HG03139 (cell line): ENCODE results near the gene JSRP1.

ENCODE experiments used
- ATAC-seq: cut with Tn5 transposase; IDR thresholded peaks from one replicate; pipeline ENCODE4 v1.9.1; 2021; ENCODE audit not compliant: unreplicated experiment

JSRP1 gene, protein sequence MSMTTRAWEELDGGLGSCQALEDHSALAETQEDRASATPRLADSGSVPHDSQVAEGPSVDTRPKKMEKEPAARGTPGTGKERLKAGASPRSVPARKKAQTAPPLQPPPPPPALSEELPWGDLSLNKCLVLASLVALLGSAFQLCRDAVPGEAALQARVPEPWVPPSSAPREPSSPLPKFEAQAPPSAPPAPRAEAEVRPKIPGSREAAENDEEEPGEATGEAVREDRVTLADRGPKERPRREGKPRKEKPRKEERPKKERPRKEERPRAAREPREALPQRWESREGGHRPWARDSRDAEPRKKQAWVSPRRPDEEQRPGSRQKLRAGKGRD

DNA sequence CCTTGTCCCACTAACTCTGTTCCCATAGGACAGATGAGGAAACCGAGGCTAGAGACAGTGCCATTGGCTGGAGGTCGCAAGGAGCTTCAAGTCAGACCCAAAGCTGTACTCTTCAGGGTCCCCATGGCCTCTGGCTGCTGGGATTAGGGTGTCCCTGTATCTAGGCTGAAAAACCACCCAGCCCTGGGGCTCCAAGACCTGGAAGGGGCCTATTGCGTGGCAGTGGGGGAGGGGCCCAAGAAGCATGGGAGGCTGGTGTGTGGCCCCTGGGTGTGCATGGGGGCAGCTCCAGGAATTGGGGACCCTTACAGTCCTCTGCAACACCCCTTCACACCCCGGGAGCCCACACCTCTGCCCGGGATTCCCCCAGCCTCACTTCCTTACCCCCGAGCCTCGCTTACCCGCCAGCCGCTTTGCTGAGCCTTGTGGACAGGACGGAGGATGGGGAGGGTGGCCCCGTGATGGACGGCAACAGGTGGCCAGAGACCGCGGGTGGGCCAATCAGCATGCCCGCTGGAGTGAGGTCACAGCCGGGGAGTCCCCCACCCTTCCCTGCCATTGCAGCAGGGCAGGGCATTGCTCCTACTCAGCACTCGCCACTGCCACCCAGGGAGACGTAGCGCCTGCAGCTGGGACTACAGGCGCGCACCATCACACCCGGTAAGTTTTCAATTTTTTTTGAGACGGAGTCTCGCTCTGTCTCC, at the start of gene JSRP1:
TSS of gene JSRP1 (minus strand) at position 436 of the 704 bp plus-strand sequence. CDS start 1,103 bp downstream, outside the sequence.
- no peak for ATAC-seq

DNA sequence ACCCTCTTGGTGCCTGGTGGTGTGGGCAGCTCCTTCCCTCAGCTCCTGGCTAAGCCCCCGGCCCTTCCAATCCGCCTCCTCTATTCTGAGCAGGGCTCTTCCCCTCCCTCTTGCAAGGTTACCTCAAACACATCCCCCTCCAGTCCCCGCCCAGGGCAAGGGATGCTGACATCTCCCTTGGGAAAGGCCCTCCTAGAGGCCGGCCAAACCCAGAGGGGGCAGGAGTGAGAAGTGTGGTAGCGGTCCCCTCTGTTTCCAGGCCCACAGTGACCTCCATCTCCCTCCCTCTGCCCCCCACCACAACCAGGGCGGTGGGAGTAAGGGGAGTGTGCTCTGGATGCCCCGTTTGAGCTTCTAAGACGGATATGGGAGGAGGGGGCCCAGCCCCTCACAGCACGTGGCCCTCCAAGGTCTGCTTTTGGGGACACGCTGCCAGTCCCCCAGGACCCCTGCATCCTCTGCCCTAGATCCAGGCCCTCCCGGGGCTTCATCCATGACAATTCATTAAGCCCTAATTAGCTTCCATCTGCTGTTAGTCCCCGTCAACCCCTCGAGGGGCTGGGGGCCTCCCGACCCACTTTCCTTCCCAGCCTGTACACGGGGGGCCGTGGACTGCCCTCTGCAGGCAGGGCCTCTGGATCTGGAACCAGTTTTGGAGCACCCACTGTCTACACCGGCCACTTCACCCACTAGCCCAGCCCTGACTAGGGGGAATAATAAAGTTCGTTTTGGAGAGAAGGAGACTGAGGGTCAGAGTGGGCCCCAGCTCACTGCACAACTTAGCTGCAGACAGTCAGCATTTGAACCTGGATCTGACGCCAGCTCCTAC, 49.4 kb upstream of the JSRP1 start:
- ATAC-seq, result no peak

DNA sequence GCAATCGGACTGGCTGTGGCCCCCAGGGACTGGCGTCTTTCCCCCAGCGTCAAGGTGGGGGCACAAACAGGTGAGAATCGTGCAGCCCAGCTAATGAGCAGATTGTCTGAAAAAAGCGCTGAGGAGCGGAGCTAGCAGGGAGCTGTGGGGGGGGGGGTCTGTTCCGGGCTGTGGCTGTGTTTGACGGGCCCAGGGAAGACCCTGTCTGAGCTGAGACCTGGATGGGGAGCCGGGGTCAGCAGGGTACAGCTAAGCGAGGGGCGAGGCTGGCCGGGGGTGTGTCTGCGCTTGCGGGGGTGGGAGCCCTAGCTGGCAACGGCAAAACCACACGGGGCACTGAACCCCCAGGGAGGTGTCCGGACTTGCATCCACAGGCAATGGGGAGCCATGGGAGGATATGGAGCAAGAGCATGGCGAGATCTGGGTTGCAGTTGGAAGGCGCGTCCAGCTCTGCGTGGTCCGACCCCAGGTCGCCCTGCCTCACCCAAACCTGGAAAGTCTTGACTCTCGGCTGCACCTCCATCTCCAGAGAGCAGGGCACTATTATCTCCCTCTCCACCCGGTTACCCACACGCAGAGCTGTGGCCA, 47.1 kb upstream of the JSRP1 start:
- ATAC-seq, result no peak

DNA sequence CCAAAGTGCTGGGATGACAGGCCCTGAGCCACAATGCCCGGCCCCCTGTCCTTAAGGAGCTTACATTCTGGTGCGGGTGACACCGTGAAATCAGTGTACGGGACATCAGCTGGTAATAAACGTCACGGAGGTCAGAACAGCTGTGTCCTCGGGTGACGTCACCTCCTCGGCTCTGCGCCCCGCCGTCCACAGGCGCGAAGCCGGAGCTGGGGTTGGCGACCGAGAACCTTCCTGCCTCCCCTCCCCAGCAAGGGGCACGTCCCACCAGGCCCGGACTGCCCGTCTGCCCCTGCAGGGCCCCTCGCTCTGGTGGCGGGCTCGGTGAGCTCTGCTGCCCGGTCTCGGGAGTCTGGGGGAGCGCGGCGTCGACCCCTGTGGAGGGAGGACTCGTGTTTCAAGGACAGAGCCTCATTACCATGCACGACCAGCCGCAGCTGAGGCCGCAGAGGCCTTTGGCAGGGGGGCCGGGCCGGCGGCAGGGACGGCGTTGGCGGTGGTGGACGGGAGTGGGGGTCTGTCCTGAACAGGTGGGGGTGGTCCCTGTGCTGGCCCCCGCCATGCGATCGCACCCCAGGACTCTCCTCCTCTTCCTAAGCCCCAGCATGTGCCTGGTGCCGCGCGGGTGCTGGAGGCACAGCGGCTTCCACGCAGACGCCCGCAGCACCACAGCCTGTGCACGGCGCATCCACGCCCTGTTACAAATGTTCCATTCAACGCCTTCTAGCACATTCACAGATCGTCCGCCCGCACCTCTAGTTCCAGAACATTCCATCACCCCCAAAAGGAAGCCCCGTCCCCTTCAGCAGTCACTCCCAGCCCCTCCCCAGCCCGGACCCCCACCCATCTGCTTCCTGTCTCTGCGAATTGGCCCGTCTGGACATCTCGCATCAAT, 46.3 kb upstream of the JSRP1 start:
- ATAC-seq, result no peak

DNA sequence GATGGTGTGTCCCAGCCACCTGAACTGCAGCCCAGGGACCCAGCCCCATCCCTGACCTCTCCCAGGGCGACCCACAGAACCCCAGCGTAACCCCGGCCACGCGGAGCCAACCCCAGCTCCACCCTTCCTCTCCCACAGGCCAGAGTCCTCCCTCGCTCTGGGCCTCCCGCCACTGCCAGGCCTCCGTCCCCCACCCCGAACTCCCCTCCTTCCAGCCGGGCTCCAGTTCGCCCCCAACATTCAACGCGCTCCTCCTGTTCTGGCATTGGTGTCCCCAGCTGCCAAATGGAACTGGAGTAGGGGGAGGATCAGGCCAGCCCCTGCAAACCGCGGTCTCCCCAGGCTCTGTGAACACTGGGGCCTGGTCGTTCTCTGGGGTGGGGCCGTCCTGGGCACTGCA, 44.3 kb upstream of the JSRP1 start:
- ATAC-seq, result no peak

DNA sequence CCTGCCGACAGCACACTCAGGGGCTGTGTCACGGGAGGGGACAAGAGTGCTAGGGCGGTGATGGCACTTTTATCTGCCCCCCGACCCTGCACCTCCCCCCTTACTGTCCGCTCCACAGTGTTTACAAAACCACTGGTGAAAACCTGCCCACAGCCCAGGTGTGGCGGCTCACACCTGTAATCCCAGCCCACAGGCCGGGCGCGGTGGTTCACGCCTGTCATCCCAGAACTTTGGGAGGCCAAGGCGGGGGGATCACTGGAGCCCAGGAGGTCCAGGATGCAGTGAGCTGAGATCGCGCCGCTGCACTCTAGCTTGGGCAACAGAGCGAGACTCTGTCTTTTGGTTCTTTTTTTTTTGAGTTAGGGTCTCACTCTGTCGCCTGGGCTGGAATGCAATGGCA, 39.9 kb upstream of the JSRP1 start:
- ATAC-seq, result no peak

DNA sequence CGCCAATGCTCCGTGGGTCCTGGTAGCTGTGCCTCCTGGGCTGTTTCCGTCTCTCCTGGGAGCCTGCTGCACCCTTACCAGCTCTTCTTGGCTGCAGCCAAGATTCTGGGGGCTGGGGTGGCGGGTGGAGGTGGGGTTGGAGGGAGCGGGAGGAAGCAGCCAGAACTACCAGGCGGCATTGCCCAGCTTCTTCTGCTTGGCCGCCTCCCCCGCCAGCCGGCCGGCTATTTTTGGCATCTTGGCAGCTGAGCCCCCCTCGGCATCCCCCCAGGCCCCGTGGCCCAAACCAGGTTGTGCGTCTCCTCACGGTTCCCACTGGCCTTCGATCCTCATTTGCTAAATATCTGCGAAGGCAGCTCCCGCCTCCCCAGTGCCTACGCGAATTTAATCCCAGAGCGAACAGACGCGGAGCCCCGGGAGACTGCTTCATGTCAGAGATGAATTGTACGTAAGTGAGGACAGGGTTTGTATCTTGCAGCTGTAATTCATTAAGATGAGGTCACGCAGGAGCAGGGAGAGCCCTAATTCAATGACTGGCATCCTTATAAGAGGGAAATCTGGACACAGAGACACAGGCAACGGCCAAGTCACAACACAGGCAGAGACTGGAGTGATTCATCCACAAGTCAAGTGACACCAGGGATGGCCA, 38.6 kb upstream of the JSRP1 start:
- no peak for ATAC-seq

DNA sequence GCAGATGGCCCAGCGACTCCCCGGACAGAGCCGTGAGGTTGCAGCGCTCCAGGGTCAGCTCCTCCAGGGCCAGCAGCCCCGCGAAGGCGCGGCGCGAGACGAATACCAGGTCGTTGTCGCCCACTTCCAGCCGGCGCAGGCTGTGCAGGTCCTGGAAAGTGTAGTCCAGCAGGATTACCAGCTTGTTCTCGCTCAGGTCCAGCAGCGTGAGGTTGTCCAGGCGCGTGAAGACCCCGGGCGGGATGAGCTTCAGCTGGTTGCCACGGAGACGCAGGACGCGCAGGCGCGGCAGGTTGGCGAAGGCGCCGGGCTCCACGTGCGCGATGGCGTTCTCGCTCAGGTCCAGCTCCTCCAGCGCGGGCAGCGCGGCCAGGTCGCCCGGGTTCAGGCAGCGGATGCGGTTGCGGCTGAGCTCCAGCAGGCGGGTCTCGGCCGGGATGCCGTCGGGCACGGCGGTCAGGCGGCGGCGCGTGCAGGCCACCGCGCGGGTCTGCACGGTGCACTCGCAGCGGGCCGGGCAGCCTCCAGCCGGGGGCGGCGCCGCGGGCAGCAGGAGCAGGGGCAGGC, 35.1 kb upstream of the JSRP1 start:
- ATAC-seq, result no peak

DNA sequence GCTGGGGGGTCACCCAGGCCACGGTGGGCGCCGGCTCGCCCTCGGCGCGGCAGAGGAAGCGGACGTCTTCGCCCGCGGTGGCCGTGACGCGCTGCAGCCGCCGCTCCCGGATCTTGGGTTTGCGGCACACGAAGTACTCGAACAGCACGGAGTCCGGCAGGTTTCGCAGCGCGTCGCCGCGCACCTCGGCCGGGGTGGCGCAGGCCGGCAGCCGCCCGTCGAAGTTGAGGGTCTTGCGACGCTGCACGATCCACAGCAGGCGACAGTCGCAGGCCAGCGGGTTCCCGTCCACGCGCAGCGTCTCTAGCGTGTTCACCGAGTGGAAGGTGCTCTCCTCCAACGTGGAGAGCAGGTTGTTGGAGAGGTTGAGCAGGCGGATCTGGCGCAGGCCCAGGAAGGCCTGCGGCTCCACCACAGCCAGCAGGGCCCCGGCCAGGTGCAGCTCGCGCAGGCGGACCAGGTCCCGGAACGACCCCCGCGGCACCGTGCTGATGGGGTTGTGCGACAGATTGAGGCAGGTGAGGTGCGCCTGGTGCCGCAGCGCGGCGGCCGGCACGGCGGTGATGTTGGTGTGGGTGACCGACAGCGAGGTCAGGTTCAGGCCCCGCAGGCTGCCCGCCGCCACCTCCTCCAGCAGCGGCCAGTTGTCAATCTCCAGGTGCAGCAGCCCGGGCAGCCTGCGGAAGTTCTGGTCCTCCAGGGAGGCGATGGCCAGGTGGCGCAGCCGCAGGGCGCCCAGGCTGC, 34.4 kb upstream of the JSRP1 start:
- ATAC-seq, result no peak

DNA sequence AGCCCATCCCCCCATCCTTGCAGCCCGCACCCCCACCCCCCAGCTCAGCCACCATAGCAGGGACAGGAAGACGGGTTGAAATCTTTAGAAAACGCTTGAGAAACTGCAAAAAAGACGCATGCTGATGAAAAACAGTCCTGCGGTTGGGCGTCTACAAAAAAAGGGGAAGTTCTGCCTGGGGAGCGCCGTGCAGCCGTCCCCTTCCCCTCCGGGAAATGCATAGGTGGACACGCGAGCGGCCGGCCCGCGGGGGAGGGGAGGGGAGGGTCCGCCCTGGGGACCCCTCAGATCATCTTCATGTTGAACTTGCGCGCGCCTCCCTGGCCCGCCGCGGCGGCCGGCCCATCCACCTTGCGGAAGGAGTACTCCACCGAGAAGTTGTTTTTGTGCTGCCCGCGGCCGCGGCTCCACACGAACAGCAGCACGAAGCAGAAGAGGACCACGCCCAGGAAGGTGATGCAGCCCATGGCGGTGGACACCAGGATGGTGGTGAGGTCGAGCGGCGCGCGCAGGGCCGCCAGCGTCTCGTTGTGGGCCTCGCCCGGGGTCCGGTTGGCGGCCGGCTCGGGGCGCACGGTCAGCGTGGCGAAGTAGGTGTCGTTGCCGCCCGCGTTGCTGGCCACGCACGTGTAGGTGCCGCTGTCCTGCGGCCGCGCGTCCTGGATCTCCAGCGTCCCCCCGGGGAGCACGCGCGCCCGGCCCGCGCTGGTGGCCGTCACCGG, 33.7 kb upstream of the JSRP1 start:
- ATAC-seq, result no peak

DNA sequence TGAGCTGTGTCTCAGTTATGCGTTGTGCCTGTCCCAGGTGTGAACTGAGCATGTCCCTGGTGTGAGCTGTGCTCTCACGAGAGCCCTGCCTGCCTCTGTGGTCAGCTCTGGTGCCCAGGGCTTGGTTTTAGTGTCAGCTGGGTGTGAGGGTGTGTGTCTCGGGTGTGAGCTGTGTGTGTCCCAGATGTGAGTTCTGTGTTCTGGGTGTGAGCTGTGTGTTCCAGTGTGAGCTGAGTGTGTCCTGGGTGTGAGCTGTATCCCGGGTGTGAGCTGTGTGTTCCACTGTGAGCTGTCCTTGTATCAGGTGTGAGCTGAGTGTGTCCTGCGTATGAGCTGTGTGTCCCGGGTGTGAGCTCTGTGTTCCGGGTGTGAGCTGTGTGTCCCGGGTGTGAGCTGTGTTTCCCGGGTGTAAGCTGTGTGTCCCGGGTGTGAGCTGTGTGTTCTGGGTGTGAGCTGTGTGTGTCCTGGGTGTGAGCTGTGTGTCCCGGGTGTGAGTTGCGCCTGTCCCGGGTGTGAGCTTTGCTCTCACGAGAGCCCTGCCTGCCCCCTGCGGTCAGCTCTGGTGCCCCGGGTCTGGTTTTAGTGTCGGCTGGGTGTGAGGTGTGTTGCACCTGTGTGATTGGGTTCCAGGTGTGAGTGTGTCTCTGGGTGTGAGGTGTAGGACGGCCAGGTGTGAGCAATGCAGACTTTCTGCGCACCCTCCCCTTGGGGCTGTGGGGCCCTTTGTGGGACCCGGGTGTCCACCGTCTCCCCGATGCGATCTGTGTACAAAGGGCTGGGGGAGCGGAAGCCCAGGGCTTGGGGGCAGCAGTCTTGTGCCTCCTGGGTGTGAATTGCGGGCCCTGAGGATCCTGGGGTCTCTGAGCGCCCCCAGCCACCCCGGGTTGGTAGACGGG, 32.8 kb upstream of the JSRP1 start:
- ATAC-seq, result no peak

DNA sequence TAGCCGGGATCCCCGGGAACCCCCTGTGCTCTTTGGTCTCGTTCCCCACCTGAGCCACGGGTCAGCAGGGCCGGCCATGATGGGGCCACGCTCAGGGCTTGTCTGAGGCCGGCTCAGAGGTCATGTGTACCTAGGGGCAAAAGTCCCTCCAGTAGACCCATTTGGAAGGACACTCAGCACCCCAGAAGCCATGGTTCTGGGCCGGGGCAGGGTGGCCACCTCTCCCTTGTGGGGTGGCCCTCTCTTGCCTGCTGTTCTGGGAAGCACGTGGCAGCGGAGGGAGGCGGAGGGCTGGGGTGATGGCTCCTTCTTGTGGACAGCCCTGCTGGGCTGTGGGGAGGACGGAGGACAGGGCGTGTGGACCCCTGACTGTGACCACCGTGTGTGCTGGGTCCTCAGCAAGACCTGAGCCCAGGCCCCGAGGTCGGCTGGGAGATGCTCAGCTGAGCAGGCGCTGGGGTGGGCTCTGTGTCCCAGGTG, 32.2 kb upstream of the JSRP1 start:
- no peak for ATAC-seq

DNA sequence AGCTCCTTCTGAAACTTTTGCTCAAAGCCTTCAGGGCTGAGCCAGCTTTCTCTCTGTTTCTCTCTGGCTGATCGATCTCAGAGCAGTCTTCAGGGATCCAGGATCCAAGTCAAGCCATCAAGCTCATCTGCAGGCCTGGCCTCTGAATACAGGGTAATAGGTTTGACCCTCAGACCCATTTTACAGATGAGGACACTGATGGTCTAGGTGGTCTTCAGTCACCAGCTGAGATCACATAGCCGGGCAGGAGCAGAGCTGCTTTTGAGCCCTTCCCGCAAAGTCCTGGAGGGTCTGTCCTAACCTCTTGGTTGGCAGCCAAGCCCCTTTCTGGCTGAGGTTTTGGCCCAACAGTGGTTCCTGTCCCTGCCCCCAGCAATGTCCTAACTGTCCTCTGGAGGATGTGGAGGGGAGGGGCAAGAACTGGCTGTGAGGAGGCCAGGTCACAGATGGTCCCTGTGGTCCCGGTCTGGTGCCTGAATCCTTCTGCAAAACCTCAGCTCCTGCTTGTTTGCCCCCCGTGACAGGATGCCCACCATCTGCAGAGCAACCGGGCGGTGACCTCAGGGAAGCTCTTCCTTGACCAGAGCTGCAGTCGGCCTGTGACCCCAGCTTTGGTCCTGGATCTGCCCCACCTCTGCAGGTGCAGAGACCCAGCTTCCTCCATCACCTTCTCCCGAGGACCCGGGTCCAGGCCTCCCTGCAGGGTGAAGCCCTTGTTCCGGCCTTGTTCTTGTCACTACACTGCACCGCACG, 31.5 kb upstream of the JSRP1 start:
- no peak for ATAC-seq

DNA sequence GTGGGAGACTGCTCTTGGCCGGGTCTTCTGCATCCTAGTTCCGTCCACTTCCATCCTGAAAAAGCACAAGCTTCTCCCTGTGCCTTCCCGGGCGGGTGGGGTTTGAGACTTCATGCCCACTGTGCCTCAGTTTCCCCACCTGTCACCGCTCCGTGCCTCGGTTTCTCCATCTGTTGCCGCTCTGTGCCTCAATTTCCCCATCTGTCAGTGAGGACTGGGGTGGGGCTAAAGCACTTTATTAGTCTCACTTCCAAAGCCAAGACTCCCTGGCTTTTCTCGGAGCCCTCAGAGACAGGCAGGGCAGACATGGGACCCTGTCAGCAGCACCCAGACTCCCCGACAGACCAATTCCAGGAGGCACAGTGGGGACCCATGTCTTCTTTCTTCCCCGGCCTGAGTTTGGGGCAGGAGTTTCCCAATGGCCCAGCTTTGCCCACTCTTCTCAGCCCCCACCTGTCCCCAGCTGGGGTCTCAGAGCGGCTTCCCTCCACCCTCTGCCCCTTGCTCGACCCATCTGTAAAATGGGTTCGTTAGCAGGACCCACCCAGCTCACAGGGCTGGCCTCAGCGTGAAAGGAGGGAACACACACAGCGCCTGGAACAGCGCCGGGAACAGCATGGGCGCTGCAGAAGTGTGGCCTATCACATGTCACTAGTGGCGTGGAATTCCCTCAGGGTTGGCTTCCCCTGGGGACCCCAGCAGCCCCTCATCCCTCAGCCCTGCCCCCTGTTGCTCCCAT, 30.4 kb upstream of the JSRP1 start:
- no peak for ATAC-seq

DNA sequence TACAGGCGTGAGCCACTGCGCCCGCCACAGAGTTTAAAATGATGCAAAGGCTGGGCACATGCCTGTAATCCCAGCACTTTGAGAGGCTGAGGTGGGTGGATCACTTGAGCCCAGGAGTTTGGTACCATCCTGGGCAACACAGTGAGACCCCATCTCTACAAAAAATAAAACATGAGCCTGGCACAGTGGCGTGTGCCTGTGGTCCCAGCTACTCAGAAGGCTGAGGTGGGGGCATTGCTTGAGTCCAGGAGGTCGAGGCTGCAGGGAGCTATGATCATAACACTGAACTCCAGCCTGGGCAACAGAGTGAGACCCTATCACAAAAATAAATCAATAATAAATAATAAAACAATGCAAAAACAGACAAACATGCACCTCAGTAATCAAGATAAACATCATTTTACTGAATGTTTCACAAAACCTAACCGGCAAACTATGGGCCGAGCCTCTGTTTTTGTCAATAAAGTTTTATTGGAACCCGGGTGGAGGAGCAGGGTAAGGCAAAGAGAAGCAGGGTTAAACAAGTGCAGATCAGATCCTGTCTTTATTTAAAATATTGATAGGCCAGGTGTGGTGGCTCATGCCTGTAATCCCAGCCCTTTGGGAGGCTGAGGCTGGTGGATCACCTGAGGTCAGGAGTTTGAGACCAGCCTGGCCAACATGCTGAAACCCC, 27.8 kb upstream of the JSRP1 start:
- ATAC-seq, result no peak
